HG03095 (cell line): ENCODE measurements around the gene STIM2.
"Not testable (repeated sequence)": the region's sequence is repeated elsewhere in the genome, so short reads cannot be mapped to it uniquely, and the experiment has no call there.

Experiments
- ATAC-seq: cut with Tn5 transposase; IDR thresholded peaks from one replicate; pipeline ENCODE4 v1.9.1; 2021; ENCODE audit warnings: moderate library complexity; ENCODE audit not compliant: unreplicated experiment

Gene STIM2

GRCh38 chr4:27022963-27023362 is 162.3 kb downstream of the STIM2 start:
- ATAC-seq: no peak

GRCh38 chr4:27023366-27023765 is 162.7 kb downstream of the STIM2 start:
- ATAC-seq: no peak

- ATAC-seq: no peak
These were observed 164.2 kb downstream of the STIM2 start for GRCh38 chr4:27024805-27025204.

GRCh38 chr4:27027428-27027827 is 166.8 kb downstream of the STIM2 start:
- no peak for ATAC-seq

- ATAC-seq: not testable (repeated sequence)
These were observed 174.5 kb downstream of the STIM2 start for GRCh38 chr4:27035127-27035526.

- ATAC-seq: no peak
These were observed 179.7 kb downstream of the STIM2 start for GRCh38 chr4:27040356-27040755.

- no peak for ATAC-seq
These were observed 181.8 kb downstream of the STIM2 start for GRCh38 chr4:27042411-27042810.

- no peak for ATAC-seq
These were observed 182.6 kb downstream of the STIM2 start for GRCh38 chr4:27043200-27043599.

- ATAC-seq: no peak
These were observed 186.2 kb downstream of the STIM2 start for GRCh38 chr4:27046851-27047250.

GRCh38 chr4:27048429-27049238 is 188.0 kb downstream of the STIM2 start:
- no peak for ATAC-seq

GRCh38 chr4:27049239-27049829 is 188.7 kb downstream of the STIM2 start:
- no peak for ATAC-seq

GRCh38 chr4:27050731-27051130 is 190.1 kb downstream of the STIM2 start:
- no peak for ATAC-seq

GRCh38 chr4:27055221-27055760 is 194.7 kb downstream of the STIM2 start:
- ATAC-seq: no peak

GRCh38 chr4:27056281-27056680 is 195.6 kb downstream of the STIM2 start:
- no peak for ATAC-seq

GRCh38 chr4:27057053-27057452 is 196.4 kb downstream of the STIM2 start:
- no peak for ATAC-seq

- ATAC-seq: no peak
These were observed 197.0 kb downstream of the STIM2 start for GRCh38 chr4:27057662-27058061.

- no peak for ATAC-seq
These were observed 198.3 kb downstream of the STIM2 start for GRCh38 chr4:27058819-27059406.

GRCh38 chr4:27059446-27059845 is 198.8 kb downstream of the STIM2 start:
- no peak for ATAC-seq

- no peak for ATAC-seq
These were observed 201.6 kb downstream of the STIM2 start for GRCh38 chr4:27062256-27062655.

GRCh38 chr4:27066591-27066990 is 205.9 kb downstream of the STIM2 start:
- ATAC-seq: no peak

- no peak for ATAC-seq
These were observed 207.7 kb downstream of the STIM2 start for GRCh38 chr4:27068151-27068867.
